Measurements from ENCODE around the gene PTPRG. TPM values are rescaled to one million over a fixed set of nuclear protein-coding genes. Genes with fewer than 3 reads are reported as not detected.

The PTPRG gene
- total RNA-seq, 1 experiment from 2014 or later, result 69.3 TPM

- H3K9me3 ChIP-seq (ENCODE audit: control insufficient read depth, low read depth, low read length), result no peaks in the 10 kb centered on the region
- no peak overlapping the region for H4K8ac ChIP-seq (replicated peaks; ENCODE audit: insufficient read length, low read depth, low read length)
- no peak overlapping the region for H3K18ac ChIP-seq (ENCODE audit: insufficient read length, low read depth, low read length)
- no peak overlapping the region for H2BK15ac ChIP-seq (ENCODE audit: low read depth, low read length)
- H2BK120ac ChIP-seq (ENCODE audit: low read depth, low read length, poor library complexity, severe bottlenecking), result no peak overlapping the region
- H3K27me3 ChIP-seq (ENCODE audit: insufficient read depth, low read length), result no peaks in the 10 kb centered on the region
- H2BK20ac ChIP-seq (ENCODE audit: low read depth, low read length, poor library complexity, severe bottlenecking), result no peak overlapping the region
- H3K79me1 ChIP-seq (ENCODE audit: insufficient read depth, low read depth, low read length, poor library complexity, severe bottlenecking), result no peaks in the 10 kb centered on the region
- Mint-ChIP-seq H3K9me3 (no peaks in the 10 kb centered on the region), H3K4me1 (peaks cover 9 to 11% of the 10 kb centered on the region in 2 experiments), H3K4me3 (no peak overlapping the region), H3K36me3 (ENCODE audit: insufficient read depth in 1 of 3, low read depth in 3 of 3) (peaks cover 14 to 34% (median 16%) of the 10 kb centered on the region in 3 experiments; a peak in 5 of 7 replicates), H3K27me3 (ENCODE audit: low read depth) (no peaks in the 10 kb centered on the region), H3K27ac (no peak overlapping the region)
- no peak overlapping the region for H2AFZ ChIP-seq (ENCODE audit: low read length)
- H2AK5ac ChIP-seq (ENCODE audit: insufficient read length, low read length), result no peak overlapping the region
- H4K91ac ChIP-seq (ENCODE audit: insufficient read length, low read depth, low read length), result no peak overlapping the region
- no peak overlapping the region for H2BK5ac ChIP-seq (ENCODE audit: insufficient read length, low read length)
- H3K4me2 ChIP-seq (ENCODE audit: insufficient read depth, insufficient read length, low read length), result no peak overlapping the region
- no peak overlapping the region for H3K9ac ChIP-seq (ENCODE audit: extremely low read depth, insufficient read length, low read length)
- H3K27ac ChIP-seq (ENCODE audit: insufficient read length, low read depth, low read length), result no peak overlapping the region
- H3K79me2 ChIP-seq (ENCODE audit: insufficient read depth, low read length), result no peaks in the 10 kb centered on the region
- no peaks in the 10 kb centered on the region for H4K20me1 ChIP-seq (ENCODE audit: control insufficient read depth, insufficient read depth, insufficient read length)
- no peak for DNase-seq
- TF ChIP-seq CTCF (conservative IDR thresholded peaks at IDR 0.05), result no peak
- H3K14ac ChIP-seq (ENCODE audit: insufficient read depth, low read length), result no peak overlapping the region
- WGBS (ENCODE audit: extremely low coverage, insufficient read length, low lambda C conversion rate), result no CpG with 5 or more reads among the region's 1 CpG
- no peak overlapping the region for H3K23ac ChIP-seq (ENCODE audit: insufficient read length, low read depth, low read length)
- no peak overlapping the region for H4K5ac ChIP-seq (ENCODE audit: insufficient read length, low read depth, low read length)
- H3K4me1 ChIP-seq (ENCODE audit: insufficient read depth, low read length), result no peaks in the 10 kb centered on the region; the same call in 1 of the 2 replicates
- H3T11ph ChIP-seq (ENCODE audit: low read length), result no peak overlapping the region
- no peak overlapping the region for H2BK12ac ChIP-seq (ENCODE audit: insufficient read length, low read depth, low read length)
- H3K4ac ChIP-seq (ENCODE audit: low read depth, low read length), result no peak overlapping the region
- no peaks in the 10 kb centered on the region for H3K23me2 ChIP-seq (ENCODE audit: insufficient read length, low read depth, low read length, poor library complexity, severe bottlenecking)
- no peak overlapping the region for H3K56ac ChIP-seq (ENCODE audit: insufficient read length, low read depth, low read length)
Observed at GRCh38 chr3:62265528-62265927, 704.2 kb downstream of the PTPRG start.
